Liver (tissue), 9 donors: ENCODE measurements around the gene TOGARAM2. TPM values are rescaled to one million over a fixed set of nuclear protein-coding genes. Genes with fewer than 3 reads are reported as not detected.

Experiments
- DNase-seq: peaks from one replicate; pipeline ENCODE4 v3.0.0-alpha.2; 2017; ENCODE audit warnings: low spot score
- H3K27ac ChIP-seq, 2 donors: one replicate each; pipeline ENCODE4 v1.7.0; 2013; ENCODE audit warnings: inconsistent platforms in 2 of 2, low read length in 2 of 2, control low read depth in 1 of 2, low read depth in 1 of 2, mild to moderate bottlenecking in 1 of 2
- H3K27me3 ChIP-seq, 4 donors: one replicate each; pipeline versions ENCODE4 v1.6.1 to v1.7.0; 2013; ENCODE audit warnings: low read length in 3 of 4, inconsistent platforms in 1 of 4, mild to moderate bottlenecking in 1 of 4, moderate library complexity in 1 of 4; ENCODE audit not compliant: control insufficient read depth in 4 of 4, insufficient read depth in 4 of 4
- H3K36me3 ChIP-seq, 4 donors: one replicate each; pipeline versions ENCODE4 v1.6.1 to v1.7.0; 2013; ENCODE audit warnings: low read length in 3 of 4, mild to moderate bottlenecking in 3 of 4, low read depth in 1 of 4, moderate library complexity in 1 of 4; ENCODE audit not compliant: control insufficient read depth in 4 of 4, insufficient read depth in 3 of 4
- H3K4me1 ChIP-seq, 4 donors: one replicate each; pipeline versions ENCODE4 v1.6.1 to v1.7.0; 2013; ENCODE audit warnings: low read length in 3 of 4, mild to moderate bottlenecking in 3 of 4, moderate library complexity in 1 of 4; ENCODE audit not compliant: control insufficient read depth in 4 of 4, insufficient read depth in 4 of 4
- H3K4me3 ChIP-seq, 3 donors: one replicate each; pipeline versions ENCODE4 v1.6.1 to v1.7.0; 2013; ENCODE audit warnings: low read length in 3 of 3, control low read depth in 1 of 3, low read depth in 1 of 3, mild to moderate bottlenecking in 1 of 3
- H3K9ac ChIP-seq, 2 donors: one replicate each; pipeline ENCODE4 v1.7.0; 2013; ENCODE audit warnings: low read length in 2 of 2, mild to moderate bottlenecking in 2 of 2, moderate library complexity in 2 of 2, control low read depth in 1 of 2, low read depth in 1 of 2
- H3K9me3 ChIP-seq, 4 donors: one replicate each; pipeline versions ENCODE4 v1.6.1 to v1.7.0; 2013; ENCODE audit warnings: low read length in 3 of 4; ENCODE audit not compliant: control insufficient read depth in 4 of 4
- CTCF ChIP-seq: fragments of 150-350 bp; IDR thresholded peaks from 2 replicates; pipeline ENCODE4 v1.5.1; 2017; ENCODE audit warnings: improper control_type of control experiment, low read depth, low read length; ENCODE audit not compliant: missing input control
- EGR1 ChIP-seq, 2 donors: IDR thresholded peaks; 2 replicates each; pipeline ENCODE4 v1.6.1; 2016 to 2018; ENCODE audit warnings: antibody characterized with exemption in 2 of 2, low read depth in 2 of 2
- FOXA1 ChIP-seq: IDR thresholded peaks from 2 replicates; pipeline ENCODE4 v1.6.1; 2016; ENCODE audit warnings: antibody characterized with exemption
- FOXA2 ChIP-seq: IDR thresholded peaks from 2 replicates; pipeline ENCODE4 v1.6.1; 2016; ENCODE audit warnings: antibody characterized with exemption
- GABPA ChIP-seq, 2 donors: IDR thresholded peaks in 1 of 2; conservative IDR thresholded peaks in 1 of 2; 2 replicates each; pipeline ENCODE4 v1.6.1; 2016; ENCODE audit warnings: antibody characterized with exemption in 2 of 2, mild to moderate bottlenecking in 1 of 2, moderate library complexity in 1 of 2
- HNF4A ChIP-seq, 2 donors: conservative IDR thresholded peaks; 2 replicates each; pipeline ENCODE4 v1.6.1; 2016; ENCODE audit warnings: antibody characterized with exemption in 2 of 2, mild to moderate bottlenecking in 2 of 2
- HNF4G ChIP-seq: IDR thresholded peaks from 2 replicates; pipeline ENCODE4 v1.6.1; 2016; ENCODE audit warnings: antibody characterized with exemption
- JUND ChIP-seq, 2 donors: IDR thresholded peaks; 2 replicates each; pipeline ENCODE4 v1.6.1; 2016; ENCODE audit warnings: antibody characterized with exemption in 2 of 2
- NR2F2 ChIP-seq: IDR thresholded peaks from 2 replicates; pipeline ENCODE4 v1.6.1; 2016; ENCODE audit warnings: antibody characterized with exemption
- RAD21 ChIP-seq, 2 donors: IDR thresholded peaks; 2 replicates each; pipeline ENCODE4 v1.6.1; 2016; ENCODE audit warnings: antibody characterized with exemption in 2 of 2, mild to moderate bottlenecking in 2 of 2
- RXRA ChIP-seq, 2 donors: IDR thresholded peaks; 2 replicates each; pipeline ENCODE4 v1.6.1; 2017 to 2018; ENCODE audit warnings: antibody characterized with exemption in 2 of 2, mild to moderate bottlenecking in 1 of 2
- SP1 ChIP-seq: IDR thresholded peaks from 2 replicates; pipeline ENCODE4 v1.6.1; 2018; ENCODE audit warnings: antibody characterized with exemption, mild to moderate bottlenecking
- TAF1 ChIP-seq: conservative IDR thresholded peaks from 2 replicates; pipeline ENCODE4 v1.6.1; 2016; ENCODE audit warnings: antibody characterized with exemption, mild to moderate bottlenecking
- YY1 ChIP-seq: IDR thresholded peaks from 2 replicates; pipeline ENCODE4 v1.6.1; 2016; ENCODE audit warnings: antibody characterized with exemption, mild to moderate bottlenecking
- WGBS: extraction: QIAGEN DNeasy Blood & Tissue Kit; methylation state at CpG from one replicate; pipeline ENCODE4 v1.1.7; 2013; 5-methylcytosine and 5-hydroxymethylcytosine counted together
- polyA plus RNA-seq, 2 donors: library from polyadenylated mRNA; stranded (reverse) in 1 of 2; unstranded in 1 of 2; fragments of 200-250 nt in 1 of 2; fragments of >200 nt in 1 of 2; fragmentation: Nextera tagmentation in 1 of 2; extraction: Ambion mirVana in 1 of 2; gene quantifications; one replicate each; pipeline versions ENCODE4 v1.2.1 to v1.2.3, GENCODE V29; 2013 to 2015
- total RNA-seq, 2 donors: library from RNA; depleted of rRNA; stranded (reverse); fragments of >200 nt; gene quantifications; one replicate each; pipeline ENCODE4 v1.2.3, GENCODE V29; 2014
- TF ChIP-seq, protein P1 (sequence below): IDR thresholded peaks from 2 replicates; pipeline ENCODE4 v1.6.1; 2016; ENCODE audit warnings: antibody characterized with exemption, mild to moderate bottlenecking
- TF ChIP-seq, protein P2 (sequence below): IDR thresholded peaks from 2 replicates; pipeline ENCODE4 v1.6.1; 2016; ENCODE audit warnings: antibody characterized with exemption
- TF ChIP-seq, protein P3 (sequence below): IDR thresholded peaks from 2 replicates; pipeline ENCODE4 v1.6.1; 2016; ENCODE audit warnings: antibody characterized with exemption
- donor health status: healthy.
- donor health status: healthy.
- donor health status: healthy.
- donor health status: healthy.
- donor health status: healthy.

Gene TOGARAM2
- total and polyA plus RNA-seq, 4 donors, result 0.15 to 0.42 (median 0.19) TPM; not detected in 1

DNA sequence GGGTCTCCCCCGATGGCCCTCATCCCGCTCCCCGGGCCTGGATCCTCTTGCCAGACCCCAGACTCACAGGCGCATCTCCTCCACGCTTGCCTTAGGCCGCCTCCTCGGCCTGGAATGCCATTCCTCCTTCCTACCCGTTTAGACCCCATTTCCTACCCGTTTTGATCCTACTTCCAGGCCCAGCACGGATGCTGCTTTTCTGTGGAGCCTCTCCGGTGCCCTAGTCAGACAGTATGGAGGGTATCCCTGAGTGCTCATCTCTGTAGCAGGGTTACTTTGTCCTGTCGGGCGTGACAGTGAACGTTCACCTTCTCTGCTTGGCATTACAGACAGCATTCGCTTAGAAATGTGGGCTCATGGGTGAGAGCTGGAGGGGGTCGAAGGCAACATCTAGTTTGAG, 9.3 kb downstream of the TOGARAM2 start:
- DNase-seq, result no peak
- Histone ChIP-seq H3K9ac (no peak overlapping the region), H3K9me3 (no peaks in the 10 kb centered on the region), H3K4me3 (no peak overlapping the region), H3K36me3 (no peaks in the 10 kb centered on the region), H3K27me3 (no peaks in the 10 kb centered on the region), H3K27ac (no peak overlapping the region), H3K4me1 (no peaks in the 10 kb centered on the region)
- TF ChIP-seq, protein P1, sequence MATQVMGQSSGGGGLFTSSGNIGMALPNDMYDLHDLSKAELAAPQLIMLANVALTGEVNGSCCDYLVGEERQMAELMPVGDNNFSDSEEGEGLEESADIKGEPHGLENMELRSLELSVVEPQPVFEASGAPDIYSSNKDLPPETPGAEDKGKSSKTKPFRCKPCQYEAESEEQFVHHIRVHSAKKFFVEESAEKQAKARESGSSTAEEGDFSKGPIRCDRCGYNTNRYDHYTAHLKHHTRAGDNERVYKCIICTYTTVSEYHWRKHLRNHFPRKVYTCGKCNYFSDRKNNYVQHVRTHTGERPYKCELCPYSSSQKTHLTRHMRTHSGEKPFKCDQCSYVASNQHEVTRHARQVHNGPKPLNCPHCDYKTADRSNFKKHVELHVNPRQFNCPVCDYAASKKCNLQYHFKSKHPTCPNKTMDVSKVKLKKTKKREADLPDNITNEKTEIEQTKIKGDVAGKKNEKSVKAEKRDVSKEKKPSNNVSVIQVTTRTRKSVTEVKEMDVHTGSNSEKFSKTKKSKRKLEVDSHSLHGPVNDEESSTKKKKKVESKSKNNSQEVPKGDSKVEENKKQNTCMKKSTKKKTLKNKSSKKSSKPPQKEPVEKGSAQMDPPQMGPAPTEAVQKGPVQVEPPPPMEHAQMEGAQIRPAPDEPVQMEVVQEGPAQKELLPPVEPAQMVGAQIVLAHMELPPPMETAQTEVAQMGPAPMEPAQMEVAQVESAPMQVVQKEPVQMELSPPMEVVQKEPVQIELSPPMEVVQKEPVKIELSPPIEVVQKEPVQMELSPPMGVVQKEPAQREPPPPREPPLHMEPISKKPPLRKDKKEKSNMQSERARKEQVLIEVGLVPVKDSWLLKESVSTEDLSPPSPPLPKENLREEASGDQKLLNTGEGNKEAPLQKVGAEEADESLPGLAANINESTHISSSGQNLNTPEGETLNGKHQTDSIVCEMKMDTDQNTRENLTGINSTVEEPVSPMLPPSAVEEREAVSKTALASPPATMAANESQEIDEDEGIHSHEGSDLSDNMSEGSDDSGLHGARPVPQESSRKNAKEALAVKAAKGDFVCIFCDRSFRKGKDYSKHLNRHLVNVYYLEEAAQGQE, result no peak
- WGBS, result 78% methylated on average over 16 of the region's 16 CpGs

- H3K9me3 ChIP-seq, result no peaks in the 10 kb centered on the region
- DNase-seq, result no peak
- H3K4me1 ChIP-seq, result no peaks in the 10 kb centered on the region
- TF ChIP-seq GABPA (IDR thresholded peaks at IDR 0.05 in 1 of 2, conservative IDR thresholded peaks at IDR 0.05 in 1 of 2) (no peak), JUND (IDR thresholded peaks at IDR 0.05) (no peak), SP1 (no peak), TAF1 (no peak), RAD21 (IDR thresholded peaks at IDR 0.05) (no peak), CTCF (no peak), HNF4G (no peak), EGR1 (IDR thresholded peaks at IDR 0.05; ENCODE audit: low read depth in 2 of 2) (no peak), HNF4A (conservative IDR thresholded peaks at IDR 0.05) (no peak), FOXA1 (no peak), NR2F2 (no peak), RXRA (IDR thresholded peaks at IDR 0.05) (no peak), FOXA2 (no peak), YY1 (no peak)
- TF ChIP-seq, protein P1, result no peak
- TF ChIP-seq, protein P2, sequence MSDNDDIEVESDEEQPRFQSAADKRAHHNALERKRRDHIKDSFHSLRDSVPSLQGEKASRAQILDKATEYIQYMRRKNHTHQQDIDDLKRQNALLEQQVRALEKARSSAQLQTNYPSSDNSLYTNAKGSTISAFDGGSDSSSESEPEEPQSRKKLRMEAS, result no peak
- TF ChIP-seq, protein P3, sequence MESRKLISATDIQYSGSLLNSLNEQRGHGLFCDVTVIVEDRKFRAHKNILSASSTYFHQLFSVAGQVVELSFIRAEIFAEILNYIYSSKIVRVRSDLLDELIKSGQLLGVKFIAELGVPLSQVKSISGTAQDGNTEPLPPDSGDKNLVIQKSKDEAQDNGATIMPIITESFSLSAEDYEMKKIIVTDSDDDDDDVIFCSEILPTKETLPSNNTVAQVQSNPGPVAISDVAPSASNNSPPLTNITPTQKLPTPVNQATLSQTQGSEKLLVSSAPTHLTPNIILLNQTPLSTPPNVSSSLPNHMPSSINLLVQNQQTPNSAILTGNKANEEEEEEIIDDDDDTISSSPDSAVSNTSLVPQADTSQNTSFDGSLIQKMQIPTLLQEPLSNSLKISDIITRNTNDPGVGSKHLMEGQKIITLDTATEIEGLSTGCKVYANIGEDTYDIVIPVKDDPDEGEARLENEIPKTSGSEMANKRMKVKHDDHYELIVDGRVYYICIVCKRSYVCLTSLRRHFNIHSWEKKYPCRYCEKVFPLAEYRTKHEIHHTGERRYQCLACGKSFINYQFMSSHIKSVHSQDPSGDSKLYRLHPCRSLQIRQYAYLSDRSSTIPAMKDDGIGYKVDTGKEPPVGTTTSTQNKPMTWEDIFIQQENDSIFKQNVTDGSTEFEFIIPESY, result no peak
- 77% methylated on average over 4 of the region's 4 CpGs for WGBS
- H3K9ac ChIP-seq, result no peak overlapping the region
- no peak overlapping the region for H3K4me3 ChIP-seq
- no peaks in the 10 kb centered on the region for H3K36me3 ChIP-seq
- H3K27me3 ChIP-seq, result no peaks in the 10 kb centered on the region
- no peak overlapping the region for H3K27ac ChIP-seq
Observed at GRCh38 chr2:28991021-28991420, 9.9 kb downstream of the TOGARAM2 start.
